Measurements from ENCODE around the gene MAPT. TPM values are rescaled to one million over a fixed set of nuclear protein-coding genes. Genes with fewer than 3 reads are reported as not detected.
A peak's percentile ranks its signal among the peaks of the same experiment; 100 is the strongest.

MAPT gene
- total and polyA plus RNA-seq, 2 of the 13 experiments (the other 11 are each of a cell fraction or from before 2014, with no cell fraction given) = 2.1 to 2.8 TPM

- TF ChIP-seq KAT7 (CRISPR knock-in tag; IDR thresholded peaks at IDR 0.05; ENCODE audit: borderline replicate concordance) = peak; percentile 82; the same call in 1 of the 2 replicates
- no peak for TF ChIP-seq ZNF816 (CRISPR knock-in tag; IDR thresholded peaks at IDR 0.05; ENCODE audit: borderline replicate concordance)
- no peak for TF ChIP-seq SIN3B (IDR thresholded peaks at IDR 0.05; ENCODE audit: low read length)
- TF ChIP-seq ZNF329 (CRISPR knock-in tag; IDR thresholded peaks at IDR 0.05; ENCODE audit: low read depth) = no peak; the same call in 1 of the 2 replicates
- TF ChIP-seq SP2 (CRISPR knock-in tag; IDR thresholded peaks at IDR 0.05) = peak; percentile 30; the same call in 1 of the 2 replicates
- no peak for TF ChIP-seq HNF4A (CRISPR knock-in tag; IDR thresholded peaks at IDR 0.05)
- TF ChIP-seq ZIK1 (CRISPR knock-in tag; IDR thresholded peaks at IDR 0.05; ENCODE audit: borderline replicate concordance, low read depth) = peak; percentile 95
- TF ChIP-seq TEAD3 (CRISPR knock-in tag; optimal IDR thresholded peaks at IDR 0.05; ENCODE audit: borderline replicate concordance) = peak; percentile 13
- TF ChIP-seq MAZ (IDR thresholded peaks at IDR 0.05; ENCODE audit: borderline replicate concordance, low read depth, low read length) = peak; percentile 97
- peak; percentile 99 for TF ChIP-seq MAZ (CRISPR knock-in tag; IDR thresholded peaks at IDR 0.05; ENCODE audit: low read depth)
- no peak for TF ChIP-seq NR0B2 (CRISPR knock-in tag; IDR thresholded peaks at IDR 0.05)
- no peak for TF ChIP-seq NFE2L1 (CRISPR knock-in tag; IDR thresholded peaks at IDR 0.05; ENCODE audit: borderline replicate concordance)
- no peak for TF ChIP-seq LRRFIP1 (CRISPR knock-in tag; conservative IDR thresholded peaks at IDR 0.05)
- TF ChIP-seq LCORL (IDR thresholded peaks at IDR 0.05) = no peak
- peak; percentile 61 for TF ChIP-seq LCORL (CRISPR knock-in tag; IDR thresholded peaks at IDR 0.05)
- no peak for TF ChIP-seq NR2F6 (IDR thresholded peaks at IDR 0.05)
- TF ChIP-seq NR2F6 (CRISPR knock-in tag; IDR thresholded peaks at IDR 0.05) = peak; percentile 23; the same call in 1 of the 2 replicates
- TF ChIP-seq ZBTB20 (CRISPR knock-in tag; IDR thresholded peaks at IDR 0.05; ENCODE audit: borderline replicate concordance, low read depth) = peak; percentile 30; the same call in 1 of the 2 replicates
- no peak for TF ChIP-seq SIX1 (CRISPR knock-in tag; IDR thresholded peaks at IDR 0.05; ENCODE audit: borderline replicate concordance)
- peak; percentile 84; the same call in 1 of the 2 replicates for TF ChIP-seq ZSCAN21 (CRISPR knock-in tag; IDR thresholded peaks at IDR 0.05; ENCODE audit: borderline replicate concordance)
- TF ChIP-seq GATAD2A (CRISPR knock-in tag; IDR thresholded peaks at IDR 0.05) = peak; percentile 32; the same call in 1 of the 2 replicates
- 0 out of 2 replicates have a peak, but pooled peaks have one; percentile 33 for TF ChIP-seq ZNF792 (CRISPR knock-in tag; IDR thresholded peaks at IDR 0.05)
- peak; percentile 21 for TF ChIP-seq AGO1 (IDR thresholded peaks at IDR 0.05; ENCODE audit: low read depth, low read length, poor library complexity, severe bottlenecking)
- peak; percentile 16; the same call in 1 of the 2 replicates for TF ChIP-seq SMC3 (IDR thresholded peaks at IDR 0.05; ENCODE audit: low read length)
- no peak for TF ChIP-seq ZNF282 (IDR thresholded peaks at IDR 0.05; ENCODE audit: partially characterized antibody)
- 0 out of 2 replicates have a peak, but pooled peaks have one; percentile 61 for TF ChIP-seq HOXD1 (CRISPR knock-in tag; IDR thresholded peaks at IDR 0.05)
- TF ChIP-seq PBX2 (CRISPR knock-in tag; IDR thresholded peaks at IDR 0.05) = no peak
- no peak for TF ChIP-seq EHMT2 (IDR thresholded peaks at IDR 0.05; ENCODE audit: borderline replicate concordance, low read depth, low read length)
- peak; percentile 85; the same call in 1 of the 2 replicates for TF ChIP-seq RNF2 (conservative IDR thresholded peaks at IDR 0.05; ENCODE audit: low read depth)
Measured at GRCh38 chr17:45894022-45894784, at the start of gene MAPT (continued).

Data from HepG2 (cell line).